ENCODE measurements around the gene C1orf105.

The C1orf105 gene

GRCh38 chr1:172480431-172480830, 59.9 kb downstream of the C1orf105 start:
- peak overlapping the region; percentile 99 for H4K91ac ChIP-seq (ENCODE audit: low read depth, low read length)
- no CpG with 5 or more reads among the region's 3 CpGs for WGBS (ENCODE audit: extremely low coverage, insufficient coverage, insufficient read length)
- H3K27ac ChIP-seq (ENCODE audit: low read depth, low read length), result peak overlapping the region; percentile 98
- DNase-seq, result no peak
- no peak overlapping the region for H2AFZ ChIP-seq (ENCODE audit: insufficient read depth, low read length, poor library complexity)
- H3K4me3 ChIP-seq (ENCODE audit: low read depth, low read length), result no peak overlapping the region
- no peak overlapping the region for H3K4ac ChIP-seq (ENCODE audit: low read depth, low read length)
- H4K12ac ChIP-seq (ENCODE audit: low read depth, low read length), result no peak overlapping the region
- no peaks in the 10 kb centered on the region for H3K36me3 ChIP-seq (ENCODE audit: control insufficient read depth in 1 of 2, insufficient read depth in 2 of 2, low read length in 2 of 2)
- no peak overlapping the region for H4K8ac ChIP-seq (ENCODE audit: low read depth, low read length)
- peaks cover 3% of the 10 kb centered on the region for H3K79me2 ChIP-seq (ENCODE audit: control insufficient read depth, insufficient read depth, low read length, poor library complexity)
- H2BK120ac ChIP-seq (ENCODE audit: insufficient read depth, low read length, poor library complexity), result peak overlapping the region; percentile 98
- peaks cover 38% of the 10 kb centered on the region for H3K79me1 ChIP-seq (ENCODE audit: low read length)
- no peak overlapping the region for H2AK5ac ChIP-seq (ENCODE audit: low read length)
- H2BK12ac ChIP-seq (ENCODE audit: low read length), result no peak overlapping the region
- H3K18ac ChIP-seq (ENCODE audit: low read length), result no peak overlapping the region
- no peak overlapping the region for H3K23ac ChIP-seq (ENCODE audit: low read length)
- H3K27me3 ChIP-seq (ENCODE audit: insufficient read depth, low read length), result no peaks in the 10 kb centered on the region
- H3K9ac ChIP-seq (ENCODE audit: low read length), result no peak overlapping the region
- H3K14ac ChIP-seq (ENCODE audit: low read length), result peak overlapping the region; percentile 88
- peaks cover 11 to 29% of the 10 kb centered on the region in 2 experiments for H3K4me1 ChIP-seq (ENCODE audit: control insufficient read depth in 1 of 2, insufficient read depth in 2 of 2, low read length in 2 of 2)
- no peaks in the 10 kb centered on the region for H3K9me3 ChIP-seq (ENCODE audit: insufficient read depth, low read depth, low read length)
- peak overlapping the region; percentile 99 for H2BK5ac ChIP-seq (ENCODE audit: low read depth, low read length, poor library complexity)
- H3K4me2 ChIP-seq (ENCODE audit: low read length), result no peak overlapping the region

- Histone ChIP-seq H3K79me2 (ENCODE audit: control insufficient read depth, insufficient read depth, low read length, poor library complexity) (peaks cover 4% of the 10 kb centered on the region), H3K4me1 (ENCODE audit: control insufficient read depth in 1 of 2, insufficient read depth in 2 of 2, low read length in 2 of 2) (peaks cover 14 to 26% of the 10 kb centered on the region in 2 experiments), H3K4me2 (ENCODE audit: low read length) (no peak overlapping the region), H2AK5ac (ENCODE audit: low read length) (no peak overlapping the region), H3K14ac (ENCODE audit: low read length) (no peak overlapping the region), H3K23ac (ENCODE audit: low read length) (no peak overlapping the region), H3K4ac (ENCODE audit: low read depth, low read length) (no peak overlapping the region), H3K9ac (ENCODE audit: low read length) (no peak overlapping the region), H2BK12ac (ENCODE audit: low read length) (no peak overlapping the region), H2BK120ac (ENCODE audit: insufficient read depth, low read length, poor library complexity) (no peak overlapping the region), H4K91ac (ENCODE audit: low read depth, low read length) (no peak overlapping the region), H4K12ac (ENCODE audit: low read depth, low read length) (no peak overlapping the region), H3K18ac (ENCODE audit: low read length) (no peak overlapping the region), H2AFZ (ENCODE audit: insufficient read depth, low read length, poor library complexity) (no peak overlapping the region), H3K9me3 (ENCODE audit: insufficient read depth, low read depth, low read length) (no peaks in the 10 kb centered on the region), H3K4me3 (ENCODE audit: low read depth, low read length) (no peak overlapping the region), H4K8ac (ENCODE audit: low read depth, low read length) (no peak overlapping the region), H3K79me1 (ENCODE audit: low read length) (peaks cover 39% of the 10 kb centered on the region), H3K27ac (ENCODE audit: low read depth, low read length) (no peak overlapping the region), H3K36me3 (ENCODE audit: control insufficient read depth in 1 of 2, insufficient read depth in 2 of 2, low read length in 2 of 2) (no peaks in the 10 kb centered on the region), H2BK5ac (ENCODE audit: low read depth, low read length, poor library complexity) (no peak overlapping the region), H3K27me3 (ENCODE audit: insufficient read depth, low read length) (no peaks in the 10 kb centered on the region)
- no peak for DNase-seq
- WGBS (ENCODE audit: extremely low coverage, insufficient coverage, insufficient read length), result no CpG with 5 or more reads among the region's 1 CpG
Observed at GRCh38 chr1:172482044-172482443, 61.6 kb downstream of the C1orf105 start.

GRCh38 chr1:172483448-172483847, 63.0 kb downstream of the C1orf105 start:
- H2AFZ ChIP-seq (ENCODE audit: insufficient read depth, low read length, poor library complexity), result no peak overlapping the region
- H3K27ac ChIP-seq (ENCODE audit: low read depth, low read length), result peak overlapping the region; percentile 64
- no peak overlapping the region for H3K4me2 ChIP-seq (ENCODE audit: low read length)
- H4K8ac ChIP-seq (ENCODE audit: low read depth, low read length), result no peak overlapping the region
- no peaks in the 10 kb centered on the region for H3K9me3 ChIP-seq (ENCODE audit: insufficient read depth, low read depth, low read length)
- peak overlapping the region; percentile 62 for H3K4ac ChIP-seq (ENCODE audit: low read depth, low read length)
- peak overlapping the region; percentile 75 for H4K91ac ChIP-seq (ENCODE audit: low read depth, low read length)
- peaks cover 4% of the 10 kb centered on the region for H3K79me2 ChIP-seq (ENCODE audit: control insufficient read depth, insufficient read depth, low read length, poor library complexity)
- peaks cover 39% of the 10 kb centered on the region for H3K79me1 ChIP-seq (ENCODE audit: low read length)
- peak overlapping the region; percentile 92 for H2BK120ac ChIP-seq (ENCODE audit: insufficient read depth, low read length, poor library complexity)
- no peak overlapping the region for H3K4me3 ChIP-seq (ENCODE audit: low read depth, low read length)
- peak overlapping the region; percentile 85 for H2BK5ac ChIP-seq (ENCODE audit: low read depth, low read length, poor library complexity)
- H3K14ac ChIP-seq (ENCODE audit: low read length), result peak overlapping the region; percentile 87
- H3K27me3 ChIP-seq (ENCODE audit: insufficient read depth, low read length), result no peaks in the 10 kb centered on the region
- DNase-seq, result peak in 1 of 2 donors; percentile 69
- H3K36me3 ChIP-seq (ENCODE audit: control insufficient read depth in 1 of 2, insufficient read depth in 2 of 2, low read length in 2 of 2), result no peaks in the 10 kb centered on the region
- no peak overlapping the region for H2AK5ac ChIP-seq (ENCODE audit: low read length)
- no peak overlapping the region for H3K18ac ChIP-seq (ENCODE audit: low read length)
- peak overlapping the region; percentile 90 for H2BK12ac ChIP-seq (ENCODE audit: low read length)
- H3K4me1 ChIP-seq (ENCODE audit: control insufficient read depth in 1 of 2, insufficient read depth in 2 of 2, low read length in 2 of 2), result peaks cover 15 to 28% of the 10 kb centered on the region in 2 experiments
- H3K23ac ChIP-seq (ENCODE audit: low read length), result no peak overlapping the region
- no peak overlapping the region for H3K9ac ChIP-seq (ENCODE audit: low read length)
- no peak overlapping the region for H4K12ac ChIP-seq (ENCODE audit: low read depth, low read length)

GRCh38 chr1:172484252-172484651, 63.8 kb downstream of the C1orf105 start:
- H3K4me1 ChIP-seq (ENCODE audit: control insufficient read depth in 1 of 2, insufficient read depth in 2 of 2, low read length in 2 of 2), result peaks cover 13 to 28% of the 10 kb centered on the region in 2 experiments

More at GRCh38 chr1:172484252-172484651, 63.8 kb downstream of the C1orf105 start:
- H3K79me2 ChIP-seq (ENCODE audit: control insufficient read depth, insufficient read depth, low read length, poor library complexity), result peaks cover 4% of the 10 kb centered on the region
- H3K27ac ChIP-seq (ENCODE audit: low read depth, low read length), result peak overlapping the region; percentile 93
- H3K27me3 ChIP-seq (ENCODE audit: insufficient read depth, low read length), result no peaks in the 10 kb centered on the region
- no peak overlapping the region for H2BK120ac ChIP-seq (ENCODE audit: insufficient read depth, low read length, poor library complexity)
- H4K91ac ChIP-seq (ENCODE audit: low read depth, low read length), result no peak overlapping the region
- DNase-seq, result peak in 1 of 2 donors; percentile 87
- no peak overlapping the region for H3K23ac ChIP-seq (ENCODE audit: low read length)
- H3K79me1 ChIP-seq (ENCODE audit: low read length), result peaks cover 37% of the 10 kb centered on the region
- H3K18ac ChIP-seq (ENCODE audit: low read length), result no peak overlapping the region
- no peak overlapping the region for H4K8ac ChIP-seq (ENCODE audit: low read depth, low read length)
- H3K4ac ChIP-seq (ENCODE audit: low read depth, low read length), result no peak overlapping the region
- H2BK12ac ChIP-seq (ENCODE audit: low read length), result no peak overlapping the region
- no peak overlapping the region for H4K12ac ChIP-seq (ENCODE audit: low read depth, low read length)
- no peak overlapping the region for H2AFZ ChIP-seq (ENCODE audit: insufficient read depth, low read length, poor library complexity)
- H2BK5ac ChIP-seq (ENCODE audit: low read depth, low read length, poor library complexity), result no peak overlapping the region
- no peaks in the 10 kb centered on the region for H3K9me3 ChIP-seq (ENCODE audit: insufficient read depth, low read depth, low read length)
- no peak overlapping the region for H2AK5ac ChIP-seq (ENCODE audit: low read length)
- H3K36me3 ChIP-seq (ENCODE audit: control insufficient read depth in 1 of 2, insufficient read depth in 2 of 2, low read length in 2 of 2), result no peaks in the 10 kb centered on the region
- H3K4me3 ChIP-seq (ENCODE audit: low read depth, low read length), result no peak overlapping the region
- no peak overlapping the region for H3K4me2 ChIP-seq (ENCODE audit: low read length)
- H3K14ac ChIP-seq (ENCODE audit: low read length), result no peak overlapping the region
- H3K9ac ChIP-seq (ENCODE audit: low read length), result no peak overlapping the region

All from trophoblast cell (in vitro differentiated cells and primary cell).